Smooth muscle cell of the umbilical artery (primary cell): ENCODE data around the gene TGDS. TPM values are rescaled to one million over a fixed set of nuclear protein-coding genes. Genes with fewer than 3 reads are reported as not detected.

Source experiments
- total RNA-seq: library from RNA; depleted of rRNA; stranded (reverse); fragments of >200 nt; gene quantifications from 2 replicates; pipeline ENCODE4 v1.2.3, GENCODE V29; 2014

The TGDS gene, protein sequence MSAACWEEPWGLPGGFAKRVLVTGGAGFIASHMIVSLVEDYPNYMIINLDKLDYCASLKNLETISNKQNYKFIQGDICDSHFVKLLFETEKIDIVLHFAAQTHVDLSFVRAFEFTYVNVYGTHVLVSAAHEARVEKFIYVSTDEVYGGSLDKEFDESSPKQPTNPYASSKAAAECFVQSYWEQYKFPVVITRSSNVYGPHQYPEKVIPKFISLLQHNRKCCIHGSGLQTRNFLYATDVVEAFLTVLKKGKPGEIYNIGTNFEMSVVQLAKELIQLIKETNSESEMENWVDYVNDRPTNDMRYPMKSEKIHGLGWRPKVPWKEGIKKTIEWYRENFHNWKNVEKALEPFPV
- 21.4 and 21.9 TPM in 2 replicates for total RNA-seq

DNA sequence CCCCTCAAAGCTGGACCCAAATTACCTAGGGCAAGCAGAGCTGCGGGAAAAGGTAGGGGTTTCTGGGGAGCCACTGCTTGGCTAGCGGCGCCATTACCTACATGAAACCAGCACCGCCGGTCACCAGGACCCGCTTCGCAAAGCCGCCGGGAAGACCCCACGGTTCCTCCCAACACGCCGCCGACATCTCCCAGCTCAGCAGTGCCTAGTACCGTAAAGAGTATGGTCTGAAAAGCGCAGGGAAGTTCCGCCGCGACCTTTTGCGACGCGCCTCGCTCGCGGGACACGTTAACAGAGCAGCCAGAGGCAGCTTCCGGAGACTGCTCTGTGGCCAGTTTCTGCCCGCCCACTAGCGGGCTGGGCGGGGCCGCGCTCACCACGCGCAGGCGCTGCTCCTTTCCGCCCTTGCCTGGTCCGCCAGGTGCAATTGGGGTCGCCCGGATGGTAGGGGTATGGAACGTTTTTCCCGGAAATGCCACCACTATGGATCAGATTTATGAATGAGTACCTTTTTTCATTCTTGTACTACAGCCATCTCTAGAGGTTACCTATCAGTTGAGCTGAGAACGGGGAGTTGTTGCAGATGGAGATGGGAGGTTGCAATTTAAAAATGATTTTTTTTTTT lies at the start of gene TGDS:
TGDS (minus strand) TSS at position 203 of the 625 bp plus-strand sequence; CDS start at position 187, 16 bp downstream.

GRCh38 chr13:94601446-94602431 lies 5.8 kb upstream of the TGDS start, which contains the start of gene GPR180:
Gene GPR180, plus strand, starts transcription at chr13:94601857. Its CDS starts 71 bp downstream, at chr13:94601928.

Other genes starting within 250 kb of the TGDS start
- gene DCT, start 116.5 kb downstream of the TGDS start, total RNA-seq, result 0.09 TPM in 1 of 2 replicates, not detected in the other
- gene GPR180, start 5.7 kb upstream of the TGDS start, total RNA-seq, result 16.9 and 24.0 TPM in 2 replicates
- not detected in 2 replicates for gene SOX21, start 116.4 kb upstream of the TGDS start, total RNA-seq